HL-60/S4 treated with retinoic acid at 250 ng/mL for 4 days and 3 days (cell line): Measurements from ENCODE around the gene CHCHD3.
"Not testable (repeated sequence)": the region's sequence is repeated elsewhere in the genome, so short reads cannot be mapped to it uniquely, and the experiment has no call there.

ENCODE experiments used
- in situ Hi-C: fragments of 300-500 bp; cut with MboI; formaldehyde crosslinking; loops from 2 replicates; pipeline ENCODE4 v1.7.0; 2022; ENCODE audit warnings: low sequenced_read_pairs

Gene CHCHD3

DNA sequence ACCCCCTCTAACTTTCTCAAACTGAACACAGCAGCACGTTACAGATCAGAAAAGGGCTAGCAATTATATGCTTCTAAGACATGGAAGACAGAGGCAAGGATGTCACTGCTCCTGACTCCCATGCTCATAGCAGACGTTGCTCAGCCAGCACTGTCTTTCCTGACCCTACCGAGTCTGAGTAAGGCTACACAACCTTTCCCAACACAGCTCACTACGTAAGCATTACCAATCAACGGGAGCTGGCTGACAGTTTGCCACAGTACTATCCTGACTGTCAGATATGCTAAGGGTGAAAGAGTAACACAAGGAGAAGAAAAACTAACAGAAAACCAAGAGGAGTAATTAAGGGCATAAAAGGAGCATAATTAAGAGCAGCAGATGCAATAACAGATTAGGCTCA lies 171.2 kb downstream of the CHCHD3 start:
- in situ Hi-C loops, result no loop called here

DNA sequence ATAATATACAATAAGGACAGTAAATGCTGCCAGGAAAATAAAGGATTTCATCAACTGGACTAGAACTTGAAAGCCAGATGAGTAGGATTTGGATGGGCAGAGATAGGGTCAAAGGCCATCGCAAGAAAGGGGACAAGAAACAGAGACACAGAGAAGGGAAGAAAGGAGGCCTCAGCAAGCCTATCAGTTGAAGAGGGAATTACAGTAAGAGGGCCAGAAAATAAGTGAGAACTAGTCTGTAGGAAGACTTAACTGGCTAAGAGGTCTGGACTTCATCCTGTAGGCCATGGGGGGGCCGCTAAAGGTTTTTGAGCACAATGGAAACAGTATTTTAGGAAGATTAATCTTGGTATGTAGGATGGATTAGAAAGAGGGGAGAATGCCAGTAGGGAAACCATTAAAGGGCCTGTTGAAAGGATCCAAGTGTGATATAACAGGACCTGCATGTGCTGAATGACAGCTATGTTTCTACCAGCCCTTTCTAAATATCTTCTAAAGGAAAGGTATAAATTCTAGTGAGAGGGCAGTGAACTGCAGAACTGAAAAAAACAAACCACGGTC lies 174.4 kb downstream of the CHCHD3 start:
- in situ Hi-C loops, result no loop called here

DNA sequence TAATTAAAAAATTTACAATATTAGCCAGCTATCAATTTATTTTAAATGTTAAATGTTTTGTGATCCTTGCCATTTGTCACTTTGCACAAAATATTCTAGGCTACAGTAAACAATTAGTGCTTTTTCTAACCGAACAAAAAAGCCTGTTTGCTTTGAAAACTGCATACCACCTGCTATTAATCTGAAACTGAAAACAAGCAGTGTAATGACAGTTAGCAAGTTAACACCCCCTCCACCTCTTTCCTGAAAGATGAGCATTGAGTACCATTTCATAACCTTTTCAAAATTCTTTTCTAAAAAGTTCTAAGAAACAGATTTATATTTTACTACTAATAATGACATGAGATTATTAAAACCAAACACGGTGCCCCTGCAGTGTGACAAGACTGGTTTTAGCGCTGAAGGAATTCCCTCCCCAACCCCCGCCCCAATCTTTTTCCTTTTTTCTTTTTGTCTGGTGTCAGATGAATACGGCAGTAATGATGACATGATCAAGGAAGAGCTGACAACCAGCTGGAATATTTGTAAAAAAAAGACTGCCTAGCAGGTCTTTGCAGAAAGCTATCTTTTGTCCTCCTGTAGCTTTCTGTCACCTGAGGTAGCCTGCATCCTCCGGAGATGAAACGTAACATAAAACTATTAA lies 175.6 kb downstream of the CHCHD3 start:
- in situ Hi-C loops, result no loop called here

DNA sequence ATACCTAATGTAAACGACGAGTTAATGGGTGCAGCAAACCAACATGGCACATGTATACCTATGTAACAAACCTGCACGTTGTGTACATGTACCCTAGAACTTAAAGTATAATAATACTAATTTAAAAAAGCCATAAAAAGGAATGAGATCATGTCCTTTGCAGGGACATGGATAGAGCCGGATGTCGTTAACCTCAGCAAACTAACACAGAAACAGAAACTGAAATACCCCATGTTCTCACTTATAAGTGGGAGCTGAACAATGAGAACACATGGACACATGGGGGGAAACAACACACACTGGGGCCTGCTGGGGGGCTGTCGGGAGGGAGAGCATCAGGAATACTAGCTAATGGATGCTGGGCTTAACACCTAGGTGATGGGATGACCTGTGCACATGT lies 176.8 kb downstream of the CHCHD3 start:
- in situ Hi-C loops, result not testable (repeated sequence)

DNA sequence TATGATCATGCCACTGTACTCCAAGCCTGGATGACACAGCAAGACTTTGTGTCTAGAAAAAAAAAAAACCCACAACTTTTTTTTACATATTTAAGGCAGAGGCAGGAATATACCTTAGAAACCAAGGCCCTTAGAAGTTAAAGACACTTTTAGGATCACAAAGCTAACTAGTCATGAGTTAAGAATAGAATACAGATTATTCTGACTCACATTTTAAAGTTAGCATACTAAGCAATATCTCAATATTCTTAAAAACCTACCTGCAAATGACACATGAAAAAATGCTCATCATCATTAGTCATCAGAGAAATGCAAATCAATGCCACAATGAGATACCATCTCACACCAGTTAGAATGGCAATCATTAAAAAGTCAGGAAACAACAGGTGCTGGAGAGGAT lies 177.7 kb downstream of the CHCHD3 start:
- in situ Hi-C loops, result no loop called here

DNA sequence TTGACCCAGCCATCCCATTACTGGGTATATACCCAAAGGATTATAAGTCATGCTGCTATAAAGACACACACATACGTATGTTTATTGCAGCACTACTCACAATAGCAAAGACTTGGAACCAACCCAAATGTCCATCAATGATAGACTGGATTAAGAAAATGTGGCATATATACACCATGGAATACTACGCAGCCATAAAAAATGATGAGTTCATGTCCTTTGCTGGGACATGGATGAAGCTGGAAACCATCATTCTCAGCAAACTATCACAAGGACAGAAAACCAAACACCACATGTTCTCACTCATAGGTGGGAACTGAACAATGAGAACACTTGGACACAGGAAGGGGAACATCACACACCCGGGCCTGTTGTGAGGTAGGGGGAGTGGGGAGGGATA lies 179.6 kb downstream of the CHCHD3 start:
- in situ Hi-C loops, result not testable (repeated sequence)

DNA sequence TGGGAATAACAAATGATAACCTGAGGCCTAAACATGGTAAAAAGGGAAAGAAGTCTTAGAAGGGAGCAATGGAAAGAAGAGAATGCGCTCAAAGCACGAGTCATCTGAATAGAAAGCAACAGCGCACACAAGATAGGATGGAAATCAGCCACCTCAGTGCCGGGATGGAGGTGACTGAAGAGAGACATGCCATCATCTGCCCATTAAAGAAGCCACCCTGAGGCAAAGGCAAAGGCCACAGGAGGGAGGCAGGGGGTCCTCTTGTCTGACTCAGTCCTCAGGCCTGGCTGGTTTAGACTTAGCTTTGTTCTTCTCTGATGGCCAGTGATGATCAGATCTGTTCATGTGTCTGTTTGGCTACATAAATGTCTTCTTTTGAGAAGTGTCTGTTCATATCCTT lies 180.6 kb downstream of the CHCHD3 start:
- in situ Hi-C loops, result no loop called here

DNA sequence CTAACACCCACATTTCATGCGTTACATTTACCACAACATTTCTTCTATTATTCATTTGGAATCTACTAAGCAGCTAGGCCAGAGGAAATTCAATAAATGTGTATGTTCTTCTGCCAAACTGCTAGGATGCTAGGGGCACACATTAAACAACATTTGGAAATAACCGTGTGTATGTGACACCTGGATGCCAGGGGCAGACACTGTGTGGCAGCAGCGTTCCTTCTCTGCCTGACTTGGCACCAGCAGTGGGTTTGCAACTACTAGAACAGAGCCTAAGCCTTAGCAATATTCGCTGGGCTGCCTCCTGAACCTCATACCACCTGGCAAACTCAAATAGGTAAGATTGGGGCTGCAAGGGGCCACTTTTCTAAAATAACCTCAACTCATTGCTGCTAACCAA lies 182.1 kb downstream of the CHCHD3 start:
- in situ Hi-C loops, result no loop called here

DNA sequence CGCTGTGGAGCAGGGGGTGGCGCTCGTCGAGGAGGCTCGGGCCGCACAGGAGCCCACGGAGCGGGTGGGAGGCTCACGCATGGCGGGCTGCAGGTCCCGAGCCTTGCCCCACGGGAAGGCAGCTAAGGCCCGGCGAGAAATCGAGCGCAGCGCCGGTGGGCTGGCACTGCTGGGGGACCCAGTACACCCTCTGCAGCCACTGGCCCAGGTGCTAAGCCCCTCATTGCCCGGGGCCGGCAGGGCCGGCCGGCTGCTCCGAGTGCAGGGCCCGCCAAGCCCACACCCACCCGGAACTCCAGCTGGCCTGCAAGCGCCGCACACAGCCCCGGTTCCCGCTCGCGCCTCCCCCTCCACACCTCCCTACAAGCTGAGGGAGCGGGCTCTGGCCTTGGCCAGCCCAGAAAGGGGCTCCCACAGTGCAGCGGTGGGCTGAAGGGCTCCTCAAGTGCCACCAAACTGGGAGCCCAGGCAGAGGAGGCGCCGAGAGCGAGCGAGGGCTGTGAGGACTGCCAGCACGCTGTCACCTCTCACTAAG lies 183.2 kb downstream of the CHCHD3 start:
- in situ Hi-C loops, result not testable (repeated sequence)

DNA sequence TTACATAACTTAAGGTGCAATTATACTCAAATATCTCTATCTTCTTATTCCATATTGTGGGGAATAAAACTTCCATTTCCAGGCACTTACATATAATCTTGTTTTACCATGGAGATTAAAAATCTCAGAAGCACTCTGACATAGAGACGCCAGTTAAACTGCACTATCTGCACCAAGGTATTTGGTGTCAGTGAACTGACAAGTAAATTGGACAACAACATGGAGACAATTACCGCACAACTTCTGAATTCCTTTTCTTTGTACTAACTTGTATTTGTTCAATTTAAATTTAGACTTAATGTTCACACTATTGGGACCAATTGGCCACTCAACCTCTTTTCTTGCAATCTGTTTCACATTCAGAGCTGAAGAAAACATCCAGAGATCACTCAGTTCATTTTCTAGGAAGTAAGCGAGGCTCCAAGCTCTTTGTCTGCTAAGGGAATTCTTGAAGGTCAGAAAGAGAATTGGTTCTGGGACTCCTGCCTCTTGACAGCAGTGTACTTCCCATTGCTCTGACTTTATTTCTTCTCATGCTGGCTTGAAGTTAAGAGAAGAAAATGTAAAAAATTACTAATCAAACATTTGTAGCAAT lies 184.7 kb downstream of the CHCHD3 start:
- in situ Hi-C loops, result no loop called here

DNA sequence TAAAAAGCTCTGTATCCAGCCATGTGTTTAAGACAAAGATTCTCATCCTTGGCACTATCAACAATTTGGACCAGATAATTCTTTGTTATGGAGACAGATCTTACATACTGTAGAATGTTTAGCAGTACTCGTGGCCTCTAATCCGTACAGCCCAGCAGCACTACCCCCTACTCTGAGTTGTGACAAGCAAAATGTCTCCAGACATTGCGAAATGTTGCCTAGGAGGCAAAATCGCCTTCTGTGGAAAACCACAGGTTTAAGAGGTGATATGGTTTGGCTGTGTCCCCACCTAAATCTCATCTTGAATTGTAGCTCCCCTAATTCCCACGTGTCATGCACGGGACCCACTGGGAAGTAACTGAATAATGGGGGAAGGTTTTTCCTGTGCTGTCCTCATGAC lies 186.7 kb downstream of the CHCHD3 start:
- in situ Hi-C loops, result no loop called here

DNA sequence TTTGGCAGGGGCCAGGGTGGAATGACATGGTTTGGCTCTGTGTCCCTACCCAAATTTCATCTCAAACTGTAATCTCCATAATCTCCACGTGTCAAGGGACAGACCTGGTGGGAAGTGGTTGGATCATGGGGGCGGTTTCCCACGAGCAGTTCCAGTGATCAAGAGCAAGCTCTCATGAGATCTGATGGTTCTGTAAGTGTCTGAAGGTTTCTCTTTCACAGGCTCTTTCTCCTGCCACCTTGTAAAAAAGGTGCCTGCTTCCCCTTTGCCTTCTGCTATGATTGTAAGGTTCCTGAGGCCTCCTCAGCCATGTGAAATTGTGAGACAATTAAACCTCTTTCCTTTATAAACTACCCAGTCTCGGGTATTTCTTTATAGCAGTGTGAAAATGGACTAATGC lies 188.3 kb downstream of the CHCHD3 start:
- in situ Hi-C loops, result no loop called here

DNA sequence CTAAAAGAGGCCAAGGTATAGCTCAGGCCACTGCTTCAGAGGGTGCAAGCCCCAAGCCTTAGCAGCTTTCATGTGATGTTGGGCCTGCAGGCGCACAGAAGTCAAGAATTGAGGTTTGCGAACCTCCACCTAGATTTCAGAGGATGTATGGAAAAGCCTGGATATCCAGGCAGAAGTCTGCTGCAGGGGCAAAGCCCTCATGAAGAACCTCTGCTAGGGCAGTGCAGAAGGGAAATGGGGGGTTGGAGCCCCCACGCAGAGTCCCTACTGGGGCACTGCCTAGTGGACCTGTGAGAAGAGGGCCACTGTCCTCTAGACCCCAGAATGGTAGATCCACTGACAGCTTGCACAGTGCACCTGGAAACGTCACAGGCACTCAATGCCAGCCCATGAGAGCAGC lies 189.1 kb downstream of the CHCHD3 start:
- in situ Hi-C loops, result not testable (repeated sequence)

DNA sequence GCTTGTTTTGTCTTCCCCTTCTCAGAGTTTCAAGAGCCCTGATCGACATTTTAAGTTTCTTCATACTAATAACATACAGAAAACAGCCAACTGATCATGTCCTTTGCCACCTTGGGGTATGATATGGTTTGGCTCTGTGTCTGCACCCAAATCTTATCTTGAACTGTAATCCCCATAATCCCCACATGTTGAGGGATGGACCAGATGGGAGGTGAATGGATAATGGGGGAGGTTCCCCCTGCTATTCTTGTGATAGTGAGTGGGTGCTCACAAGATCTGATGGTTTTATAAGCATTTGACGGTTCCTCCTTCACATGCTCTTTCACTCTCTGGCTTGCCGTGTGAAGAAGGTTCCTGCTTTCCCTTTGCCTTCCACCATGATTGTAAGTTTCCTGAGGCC lies 190.3 kb downstream of the CHCHD3 start:
- in situ Hi-C loops, result no loop called here

DNA sequence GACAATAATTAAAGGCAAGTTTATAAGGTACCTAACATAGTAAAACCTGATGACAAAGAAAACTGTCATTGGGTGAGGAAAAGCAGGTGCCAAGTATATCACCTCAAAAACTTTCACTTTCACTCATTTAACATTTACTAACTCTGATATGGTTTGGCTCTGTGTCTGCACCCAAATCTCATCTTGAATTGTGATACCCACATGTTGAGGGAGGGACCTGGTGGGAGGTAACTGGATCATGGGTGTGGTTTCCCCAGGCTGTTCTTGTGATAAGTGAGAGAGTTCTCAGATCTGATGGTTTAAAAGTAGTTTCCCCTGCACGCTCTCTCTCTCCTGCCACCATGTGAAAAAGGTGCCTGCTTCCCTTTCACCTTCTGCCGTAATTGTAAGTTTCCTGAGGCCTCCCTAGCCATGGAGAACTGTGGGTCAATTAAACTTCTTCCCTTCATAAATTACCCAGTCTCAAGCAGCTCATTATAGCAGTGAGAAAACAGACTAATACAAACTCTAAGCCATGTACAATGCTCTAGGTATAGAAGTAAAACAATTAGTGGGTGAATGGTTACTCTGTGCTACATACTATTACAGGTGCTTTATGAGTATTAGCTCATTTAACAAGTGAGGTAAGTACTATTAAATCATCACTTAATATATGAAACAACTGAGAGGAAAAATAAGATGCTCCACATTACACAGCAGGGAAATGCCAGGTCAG lies 199.0 kb downstream of the CHCHD3 start:
- in situ Hi-C loops, result no loop called here

DNA sequence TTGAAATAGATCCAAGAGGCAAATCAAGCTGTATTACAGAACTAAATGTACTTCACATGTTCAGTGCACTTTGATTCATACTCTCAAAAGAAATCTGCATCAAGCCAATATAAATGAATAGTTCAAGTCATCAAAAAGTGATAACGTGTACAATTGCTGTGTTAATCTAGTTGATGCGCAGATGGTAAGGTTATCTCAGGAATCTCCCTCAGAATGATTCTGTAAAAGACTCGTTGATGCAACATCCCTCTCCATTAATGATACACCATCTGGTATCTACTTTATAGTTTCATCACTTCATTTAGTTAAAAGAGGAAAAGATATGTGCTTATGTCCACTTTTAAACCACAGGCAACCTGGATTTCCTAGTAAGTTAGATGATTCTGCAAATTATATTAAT lies 200.6 kb downstream of the CHCHD3 start:
- in situ Hi-C loops, result no loop called here

DNA sequence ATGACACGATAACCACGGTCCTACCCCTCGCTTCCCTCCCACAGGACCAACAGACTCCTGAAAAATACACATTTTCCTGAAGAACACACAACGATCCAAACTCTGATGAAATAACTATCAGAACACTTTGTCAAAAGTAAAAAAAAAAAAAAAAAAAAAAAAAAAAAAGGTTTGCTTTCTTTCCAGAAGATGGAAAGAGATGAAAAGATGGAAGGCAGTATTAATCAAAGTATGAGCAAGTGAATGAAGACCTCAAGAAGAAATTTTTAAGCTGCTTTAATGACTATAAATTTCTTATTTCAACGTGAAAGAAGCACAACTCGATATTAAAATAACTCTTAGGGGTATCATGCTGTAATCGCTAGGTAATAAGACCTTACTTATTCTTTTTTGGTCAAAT lies 202.3 kb downstream of the CHCHD3 start:
- in situ Hi-C loops, result no loop called here

DNA sequence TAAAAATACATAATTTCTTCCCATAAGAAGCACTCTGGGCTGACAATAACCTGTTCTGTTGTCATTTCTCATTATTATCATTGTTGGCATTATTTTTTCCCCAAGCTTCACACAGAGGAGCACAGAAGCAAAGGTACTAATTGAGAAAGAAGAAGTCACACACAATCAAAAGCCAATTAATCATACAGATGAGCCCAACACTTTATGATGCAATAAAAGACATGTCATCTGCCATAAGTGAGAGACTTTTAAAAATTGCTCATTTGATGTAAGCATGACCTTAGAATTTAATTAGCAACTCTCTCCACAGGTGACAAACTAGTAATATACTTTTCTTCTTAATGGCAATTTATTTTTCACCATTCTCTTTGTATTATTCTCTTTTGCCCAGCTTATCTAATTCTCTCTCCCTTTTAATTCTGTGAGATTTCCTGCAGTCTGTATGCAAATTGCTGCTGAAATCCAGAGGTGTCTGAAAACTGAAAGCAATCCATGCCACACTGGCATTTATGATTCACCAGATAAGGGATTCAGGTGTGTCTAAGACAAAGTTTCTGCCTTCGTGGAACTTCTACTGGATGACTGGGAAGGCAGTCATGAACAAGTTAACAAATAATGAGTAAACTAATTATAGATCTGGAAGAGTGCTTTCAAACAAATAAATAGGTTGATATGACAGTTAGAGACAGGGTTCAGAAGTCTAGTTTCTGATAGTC lies 203.5 kb downstream of the CHCHD3 start:
- in situ Hi-C loops, result no loop called here

DNA sequence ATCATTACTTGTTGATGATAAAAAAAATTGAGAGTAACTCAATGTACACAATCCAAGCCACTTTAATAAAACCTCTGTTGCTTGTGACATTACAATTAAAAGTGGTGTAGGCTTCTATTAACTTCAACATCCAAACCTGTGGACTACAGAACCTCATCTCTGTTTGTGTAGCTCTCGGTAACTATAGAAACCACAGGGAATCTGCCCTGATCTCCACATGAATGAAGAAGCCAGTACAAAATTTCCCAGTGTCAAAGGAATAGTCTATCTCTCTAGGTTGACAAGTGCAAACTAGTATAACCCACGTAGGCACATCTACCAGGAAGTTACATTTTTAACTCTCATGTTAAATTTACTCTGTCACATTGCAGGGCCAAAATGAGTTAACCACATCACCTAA lies 204.3 kb downstream of the CHCHD3 start:
- in situ Hi-C loops, result no loop called here

DNA sequence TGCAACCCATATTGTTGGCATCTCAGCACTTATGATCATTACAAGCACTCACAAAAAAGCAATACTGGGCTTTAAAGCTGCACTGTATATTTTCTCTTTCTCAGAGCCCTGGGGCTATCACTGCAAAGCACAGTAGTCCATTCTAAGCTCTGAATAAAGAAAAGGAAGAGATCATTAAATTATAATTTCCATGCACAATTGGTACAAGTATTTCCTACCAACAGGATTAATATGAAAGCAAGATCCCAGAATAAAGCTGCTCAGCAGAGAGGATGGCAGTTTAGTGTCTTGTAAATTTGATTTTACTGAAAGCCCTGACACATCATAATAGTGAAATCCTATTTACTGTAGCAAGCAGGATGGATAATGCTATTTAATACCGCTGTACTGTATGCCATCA lies 205.3 kb downstream of the CHCHD3 start:
- in situ Hi-C loops, result no loop called here

DNA sequence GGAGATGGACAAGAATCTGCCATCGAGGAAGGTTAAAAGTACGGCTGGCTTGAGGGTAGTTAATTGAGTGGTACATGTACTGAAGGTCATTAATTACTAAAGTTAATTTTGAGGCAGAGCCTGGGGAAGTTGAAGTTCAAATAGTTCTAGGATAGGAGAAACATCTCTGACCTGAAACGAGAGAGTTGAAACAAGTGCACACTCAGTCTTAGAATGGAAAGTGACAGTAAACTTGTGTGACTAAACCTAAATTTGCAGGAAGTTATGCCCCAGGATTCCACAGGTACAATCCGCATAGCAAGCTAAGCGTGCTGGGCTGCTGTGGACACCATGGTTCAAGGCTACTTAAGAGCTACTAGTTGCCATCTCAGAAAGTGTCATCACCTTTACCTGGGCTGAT lies 209.9 kb downstream of the CHCHD3 start:
- in situ Hi-C loops, result no loop called here
